Activated CD8-positive, alpha-beta memory T cell treated with anti-CD3 and anti-CD28 coated beads, Interleukin-2, amount 50 U/mL, for 1 hour (primary cell): ENCODE results near the gene DHODH.
"Not testable (repeated sequence)": the region's sequence is repeated elsewhere in the genome, so short reads cannot be mapped to it uniquely, and the experiment has no call there.

ENCODE experiments used
- DNase-seq: peaks from one replicate; pipeline ENCODE4 v3.0.0-alpha.2; 2020; ENCODE audit errors: extremely low read depth

Gene DHODH

GRCh38 chr16:72008424-72009216 is at the start of gene DHODH:
Gene DHODH (plus strand): TSS chr16:72008744. CDS start chr16:72008765, 21 bp downstream.
- DNase-seq, result peak; percentile 91

- DNase-seq, result peak; percentile 43
Measured at GRCh38 chr16:71961066-71962039, 47.2 kb upstream of the DHODH start.

- no peak for DNase-seq
Measured at GRCh38 chr16:71963125-71963875, 45.2 kb upstream of the DHODH start.

- DNase-seq, result no peak
Measured at GRCh38 chr16:71965223-71965622, 43.3 kb upstream of the DHODH start.

GRCh38 chr16:71966932-71967331 is 41.6 kb upstream of the DHODH start:
- DNase-seq, result no peak

- no peak for DNase-seq
Measured at GRCh38 chr16:71969353-71969752, 39.2 kb upstream of the DHODH start.

GRCh38 chr16:71971571-71971970 is 37.0 kb upstream of the DHODH start:
- DNase-seq, result no peak

GRCh38 chr16:71972356-71972755 is 36.2 kb upstream of the DHODH start:
- no peak for DNase-seq

- DNase-seq, result no peak
Measured at GRCh38 chr16:71973001-71973400, 35.5 kb upstream of the DHODH start.

GRCh38 chr16:71974068-71974818 is 34.3 kb upstream of the DHODH start:
- DNase-seq, result no peak

- no peak for DNase-seq
Measured at GRCh38 chr16:71985262-71985974, 23.1 kb upstream of the DHODH start.

GRCh38 chr16:71986131-71986530 is 22.4 kb upstream of the DHODH start:
- no peak for DNase-seq

- no peak for DNase-seq
Measured at GRCh38 chr16:71995038-71995437, 13.5 kb upstream of the DHODH start.

- not testable (repeated sequence) for DNase-seq
Measured at GRCh38 chr16:71997578-71997977, 11.0 kb upstream of the DHODH start.

- no peak for DNase-seq
Measured at GRCh38 chr16:72001180-72001874, 7.2 kb upstream of the DHODH start.

GRCh38 chr16:72002619-72003018 is 5.9 kb upstream of the DHODH start:
- no peak for DNase-seq

- not testable (repeated sequence) for DNase-seq
Measured at GRCh38 chr16:72008065-72008423, 500 bp upstream of the DHODH start.

- no peak for DNase-seq
Measured at GRCh38 chr16:72009779-72010178, 1.2 kb downstream of the DHODH start.

- DNase-seq, result no peak
Measured at GRCh38 chr16:72012607-72013006, 4.1 kb downstream of the DHODH start.

- no peak for DNase-seq
Measured at GRCh38 chr16:72013389-72013788, 4.8 kb downstream of the DHODH start.
